ENCODE measurements around the gene GSC2. TPM values are rescaled to one million over a fixed set of nuclear protein-coding genes. Genes with fewer than 3 reads are reported as not detected.

The GSC2 gene
- total and polyA plus RNA-seq, 9 of the 15 experiments (the other 6 are each of a cell fraction or from before 2014, with no cell fraction given), result not detected

GRCh38 chr22:19103880-19104821 lies 45.9 kb downstream of the GSC2 start (continued):
- peak; percentile 10 to 30 (median 16); a peak in 3 of 6 replicates for TF ChIP-seq CTCF (IDR thresholded peaks at IDR 0.05 in 2 of 3, conservative IDR thresholded peaks at IDR 0.05 in 1 of 3; ENCODE audit: insufficient read depth in 2 of 3, low read depth in 1 of 3, low read length in 3 of 3)

GRCh38 chr22:19098157-19098556 lies 51.9 kb downstream of the GSC2 start:
- no peak overlapping the region for H2AFZ ChIP-seq (ENCODE audit: low read depth, low read length)
- intact Hi-C loops (cut with micrococcal nuclease) (no loop called here), in situ Hi-C loops (cut with MboI) (no loop called here)
- no peaks in the 10 kb centered on the region for H3K9me3 ChIP-seq (replicated peaks; ENCODE audit: control insufficient read depth, insufficient read depth, low read depth, low read length)
- peaks cover 57% of the 10 kb centered on the region for H3K79me2 ChIP-seq (ENCODE audit: control insufficient read depth, insufficient read depth, low read length)
- CTCF ChIA-PET (ENCODE audit: low intra/inter-chr PET ratio), result no interaction called here
- no peak overlapping the region for H3K4me3 ChIP-seq
- POLR2A ChIA-PET, result interaction anchor here (0.6 to 3.2 kb wide), 12 partner anchors 9 to 750 kb away, joined by 3 to 15 read pairs (median 6); partner anchors contain the start of gene SLC25A1
- no peak overlapping the region for H3K9ac ChIP-seq (ENCODE audit: insufficient read depth in 1 of 2, low read depth in 2 of 2, low read length in 2 of 2)
- peak in 2 of 4 experiments; percentile 44 to 46 for DNase-seq (ENCODE audit: extremely low read depth in 1 of 4, low spot score in 3 of 4)
- no TSS peak for BruUV-seq (replicated peaks)
- FAIRE-seq, result no peak
- H3K9me1 ChIP-seq (ENCODE audit: control insufficient read depth, insufficient read depth, low read length), result peaks cover 9% of the 10 kb centered on the region
- H4K20me1 ChIP-seq (replicated peaks; ENCODE audit: control insufficient read depth, insufficient read depth, low read length), result peaks cover 18% of the 10 kb centered on the region; the same call in 1 of the 2 replicates
- H3K36me3 ChIP-seq (ENCODE audit: control insufficient read depth, insufficient read depth, low read length), result peaks cover 44% of the 10 kb centered on the region
- 81% methylated on average over 4 of the region's 4 CpGs for WGBS (ENCODE audit: insufficient coverage, low coverage, missing lambda C conversion rate)
- H3K4me2 ChIP-seq (ENCODE audit: insufficient read depth, low read length), result no peak overlapping the region
- H3K27me3 ChIP-seq (ENCODE audit: control insufficient read depth in 2 of 2, insufficient read depth in 2 of 2, low read length in 2 of 2), result no peaks in the 10 kb centered on the region
- peak; percentile 7; the same call in 1 of the 3 replicates for ATAC-seq
- no peaks in the 10 kb centered on the region for H3K4me1 ChIP-seq (replicated peaks in 1 of 2; ENCODE audit: control insufficient read depth in 2 of 2, insufficient read depth in 2 of 2, low read length in 2 of 2)
- H3K27ac ChIP-seq (ENCODE audit: extremely low read depth, low read depth, low read length), result no peak overlapping the region
- TF ChIP-seq ZNF282 (CRISPR knock-in tag; IDR thresholded peaks at IDR 0.05) (0 out of 2 replicates have a peak, but pooled peaks have one; percentile 66), TCF7L2 (IDR thresholded peaks at IDR 0.05; ENCODE audit: low read depth, low read length) (peak; percentile 15; the same call in 1 of the 2 replicates), C11orf30 (IDR thresholded peaks at IDR 0.05; ENCODE audit: low read depth) (no peak), FOXA3 (CRISPR knock-in tag; conservative IDR thresholded peaks at IDR 0.05 in 1 of 2, IDR thresholded peaks at IDR 0.05 in 1 of 2) (0 out of 4 replicates have a peak, but pooled peaks of 1 of the 2 experiments have one; percentile 41), TEAD1 (CRISPR knock-in tag; IDR thresholded peaks at IDR 0.05) (peak in 1 of 2 experiments; percentile 15; a peak in 1 of 4 replicates), ZFP30 (CRISPR knock-in tag; IDR thresholded peaks at IDR 0.05; ENCODE audit: borderline replicate concordance) (no peak), ETS1 (conservative IDR thresholded peaks at IDR 0.05; ENCODE audit: control insufficient read depth, low read depth, low read length) (no peak), PTBP1 (IDR thresholded peaks at IDR 0.05; ENCODE audit: low read depth, low read length) (no peak), ZNF12 (CRISPR knock-in tag; IDR thresholded peaks at IDR 0.05) (peak; percentile 12; the same call in 1 of the 2 replicates), ZNF639 (CRISPR knock-in tag; conservative IDR thresholded peaks at IDR 0.05 in 1 of 2, IDR thresholded peaks at IDR 0.05 in 1 of 2) (0 out of 4 replicates have a peak, but pooled peaks of 1 of the 2 experiments have one; percentile 40), HDAC6 (IDR thresholded peaks at IDR 0.05; ENCODE audit: low read depth, low read length) (0 out of 2 replicates have a peak, but pooled peaks have one; percentile 68)

Data from K562 (cell line).